Activated naive CD4-positive, alpha-beta T cell treated with anti-CD3 and anti-CD28 coated beads, Interleukin-2, amount 50 U/mL, for 16 hours (primary cell): ENCODE measurements around the gene NHSL2.
A peak's percentile ranks its signal among the peaks of the same experiment; 100 is the strongest.
"Not testable (repeated sequence)": the region's sequence is repeated elsewhere in the genome, so short reads cannot be mapped to it uniquely, and the experiment has no call there.

Source experiments
- DNase-seq: peaks from one replicate; pipeline ENCODE4 v3.0.0-alpha.2; 2020

The NHSL2 gene

GRCh38 chrX:71910643-71910985, at the start of gene NHSL2:
Gene NHSL2, plus strand, starts transcription at chrX:71910845.
- DNase-seq, result peak; percentile 33

GRCh38 chrX:71867680-71868079, 43.0 kb upstream of the NHSL2 start:
- DNase-seq, result no peak

GRCh38 chrX:71869566-71869965, 41.1 kb upstream of the NHSL2 start:
- not testable (repeated sequence) for DNase-seq

- DNase-seq, result no peak
Observed at GRCh38 chrX:71870208-71871098, 40.2 kb upstream of the NHSL2 start.

GRCh38 chrX:71871367-71871766, 39.3 kb upstream of the NHSL2 start:
- DNase-seq, result no peak

GRCh38 chrX:71872542-71873458, 37.8 kb upstream of the NHSL2 start:
- no peak for DNase-seq

- no peak for DNase-seq
Observed at GRCh38 chrX:71873459-71873833, 37.2 kb upstream of the NHSL2 start.

GRCh38 chrX:71876841-71877240, 33.8 kb upstream of the NHSL2 start:
- not testable (repeated sequence) for DNase-seq

- DNase-seq, result no peak
Observed at GRCh38 chrX:71885099-71885498, 25.5 kb upstream of the NHSL2 start.

GRCh38 chrX:71895607-71896006, 15.0 kb upstream of the NHSL2 start:
- no peak for DNase-seq

GRCh38 chrX:71906144-71906543, 4.5 kb upstream of the NHSL2 start:
- DNase-seq, result no peak

GRCh38 chrX:71908387-71908786, 2.3 kb upstream of the NHSL2 start:
- DNase-seq, result no peak

GRCh38 chrX:71909956-71910355, 689 bp upstream of the NHSL2 start:
- no peak for DNase-seq

- DNase-seq, result peak; percentile 47
Observed at GRCh38 chrX:71910986-71911730, 513 bp downstream of the NHSL2 start.

GRCh38 chrX:71911731-71912050, 1.0 kb downstream of the NHSL2 start:
- no peak for DNase-seq

GRCh38 chrX:71912156-71912555, 1.5 kb downstream of the NHSL2 start:
- DNase-seq, result no peak

GRCh38 chrX:71913156-71913950, 2.7 kb downstream of the NHSL2 start:
- DNase-seq, result no peak

- DNase-seq, result no peak
Observed at GRCh38 chrX:71917621-71918343, 7.1 kb downstream of the NHSL2 start.

GRCh38 chrX:71919431-71919830, 8.8 kb downstream of the NHSL2 start:
- no peak for DNase-seq

- no peak for DNase-seq
Observed at GRCh38 chrX:71919886-71920285, 9.2 kb downstream of the NHSL2 start.

GRCh38 chrX:71922686-71923085, 12.0 kb downstream of the NHSL2 start:
- DNase-seq, result no peak

GRCh38 chrX:71923516-71923915, 12.9 kb downstream of the NHSL2 start:
- DNase-seq, result no peak
